ENCODE data around the gene ARID3A. TPM values are rescaled to one million over a fixed set of nuclear protein-coding genes. Genes with fewer than 3 reads are reported as not detected.

The ARID3A gene
- total RNA-seq, 2 donors from 2014 or later = 121 to 124 TPM

- TF ChIP-seq, protein P1, sequence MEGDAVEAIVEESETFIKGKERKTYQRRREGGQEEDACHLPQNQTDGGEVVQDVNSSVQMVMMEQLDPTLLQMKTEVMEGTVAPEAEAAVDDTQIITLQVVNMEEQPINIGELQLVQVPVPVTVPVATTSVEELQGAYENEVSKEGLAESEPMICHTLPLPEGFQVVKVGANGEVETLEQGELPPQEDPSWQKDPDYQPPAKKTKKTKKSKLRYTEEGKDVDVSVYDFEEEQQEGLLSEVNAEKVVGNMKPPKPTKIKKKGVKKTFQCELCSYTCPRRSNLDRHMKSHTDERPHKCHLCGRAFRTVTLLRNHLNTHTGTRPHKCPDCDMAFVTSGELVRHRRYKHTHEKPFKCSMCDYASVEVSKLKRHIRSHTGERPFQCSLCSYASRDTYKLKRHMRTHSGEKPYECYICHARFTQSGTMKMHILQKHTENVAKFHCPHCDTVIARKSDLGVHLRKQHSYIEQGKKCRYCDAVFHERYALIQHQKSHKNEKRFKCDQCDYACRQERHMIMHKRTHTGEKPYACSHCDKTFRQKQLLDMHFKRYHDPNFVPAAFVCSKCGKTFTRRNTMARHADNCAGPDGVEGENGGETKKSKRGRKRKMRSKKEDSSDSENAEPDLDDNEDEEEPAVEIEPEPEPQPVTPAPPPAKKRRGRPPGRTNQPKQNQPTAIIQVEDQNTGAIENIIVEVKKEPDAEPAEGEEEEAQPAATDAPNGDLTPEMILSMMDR (conservative IDR thresholded peaks at IDR 0.05) = no peak
- DNase-seq = no peak
- WGBS, 2 experiments (ENCODE audit: insufficient coverage in 1 of 2, insufficient read length in 1 of 2) = 87 to 91% methylated on average over 9 to 17 of the region's 17 CpGs
- Histone ChIP-seq H3K9me3 (ENCODE audit: control insufficient read depth, low read length) (no peaks in the 10 kb centered on the region), H3K4me3 (ENCODE audit: low read length) (peak overlapping the region; percentile 92), H3K4me1 (ENCODE audit: control insufficient read depth, insufficient read depth, low read length) (peaks cover 13% of the 10 kb centered on the region), H3K36me3 (ENCODE audit: control insufficient read depth, insufficient read depth, low read length) (peaks cover 8% of the 10 kb centered on the region), H3K9ac (ENCODE audit: extremely low read depth, low read length, poor library complexity, severe bottlenecking) (no peak overlapping the region), H3K27ac (ENCODE audit: low read depth, low read length) (no peak overlapping the region), H3K27me3 (ENCODE audit: control insufficient read depth, insufficient read depth, low read length, poor library complexity, severe bottlenecking) (no peaks in the 10 kb centered on the region)
- no peaks in the 10 kb centered on the region for H3K9me3 Mint-ChIP-seq
- no peaks in the 10 kb centered on the region for H3K36me3 Mint-ChIP-seq (ENCODE audit: low read depth)
- peaks cover 1% of the 10 kb centered on the region for H3K27me3 Mint-ChIP-seq (ENCODE audit: insufficient read depth)
- peak overlapping the region; percentile 89 for H3K4me3 Mint-ChIP-seq
- H3K27ac Mint-ChIP-seq = peak overlapping the region; percentile 35
- peaks cover 7% of the 10 kb centered on the region for H3K4me1 Mint-ChIP-seq
Observed at GRCh38 chr19:1018932-1019615, 93.2 kb downstream of the ARID3A start.

GRCh38 chr19:1019616-1019961 is 93.8 kb downstream of the ARID3A start:
- Histone ChIP-seq H3K27ac (ENCODE audit: low read depth, low read length) (no peak overlapping the region), H3K9me3 (ENCODE audit: control insufficient read depth, low read length) (no peaks in the 10 kb centered on the region), H3K9ac (ENCODE audit: extremely low read depth, low read length, poor library complexity, severe bottlenecking) (peak overlapping the region; percentile 93), H3K27me3 (ENCODE audit: control insufficient read depth, insufficient read depth, low read length, poor library complexity, severe bottlenecking) (no peaks in the 10 kb centered on the region), H3K36me3 (ENCODE audit: control insufficient read depth, insufficient read depth, low read length) (peaks cover 8% of the 10 kb centered on the region), H3K4me3 (ENCODE audit: low read length) (peak overlapping the region; percentile 92), H3K4me1 (ENCODE audit: control insufficient read depth, insufficient read depth, low read length) (peaks cover 13% of the 10 kb centered on the region)
- H3K27me3 Mint-ChIP-seq (ENCODE audit: insufficient read depth) = peaks cover 1% of the 10 kb centered on the region
- no peak for DNase-seq
- WGBS, 2 experiments (ENCODE audit: insufficient coverage in 1 of 2, insufficient read length in 1 of 2) = 86 to 89% methylated on average over 12 to 18 of the region's 18 CpGs
- no peaks in the 10 kb centered on the region for H3K36me3 Mint-ChIP-seq (ENCODE audit: low read depth)
- H3K4me3 Mint-ChIP-seq = peak overlapping the region; percentile 89
- H3K9me3 Mint-ChIP-seq = no peaks in the 10 kb centered on the region
- H3K27ac Mint-ChIP-seq = no peak overlapping the region
- peaks cover 7% of the 10 kb centered on the region for H3K4me1 Mint-ChIP-seq
- TF ChIP-seq, protein P1 (conservative IDR thresholded peaks at IDR 0.05) = no peak

DNA sequence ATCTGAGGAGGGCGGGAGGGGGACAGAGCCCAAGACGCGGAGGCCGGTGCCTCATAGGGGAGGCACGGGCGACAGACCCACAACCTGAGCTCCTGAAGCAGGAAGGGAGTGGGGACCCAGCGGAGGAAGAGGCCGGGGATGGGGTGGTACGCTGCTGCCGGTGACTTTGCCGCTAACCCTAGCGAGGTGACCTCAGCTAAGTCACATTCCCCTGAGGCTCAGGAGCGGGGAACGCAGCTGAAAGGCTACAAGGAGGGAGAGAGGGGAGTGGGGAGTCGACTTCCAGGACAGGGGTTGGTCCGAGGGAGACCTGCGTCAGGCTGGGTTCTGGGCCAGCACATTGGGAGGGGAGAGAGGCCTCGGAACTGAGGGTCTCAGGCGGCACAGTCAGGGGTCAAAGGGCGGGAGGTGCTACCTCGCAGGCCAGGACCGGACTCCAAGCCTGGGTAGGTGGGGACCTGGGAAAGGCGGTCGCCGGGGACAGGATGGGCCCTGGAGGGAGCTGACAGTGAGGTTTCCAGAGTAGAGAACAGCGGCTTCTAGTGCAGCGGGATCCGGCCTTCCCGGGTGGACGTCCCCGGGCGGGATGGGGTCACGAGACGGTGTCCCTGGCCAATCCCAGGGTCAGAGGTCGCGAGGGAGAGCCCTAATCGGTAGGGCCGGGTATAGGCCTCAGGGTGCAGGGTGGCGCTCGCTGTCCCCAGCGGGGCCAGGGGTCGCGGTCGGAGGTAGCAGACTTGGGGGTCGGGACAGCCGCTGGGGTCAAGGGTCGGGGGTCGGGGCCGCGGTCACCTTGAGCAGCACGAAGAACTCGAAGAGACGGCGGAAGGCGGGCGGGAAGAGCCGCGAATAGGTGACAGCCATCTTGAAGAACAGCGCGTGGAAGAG is 94.4 kb downstream of the ARID3A start:
- WGBS, 2 experiments (ENCODE audit: insufficient coverage in 1 of 2, insufficient read length in 1 of 2) = 6 to 12% methylated on average over 22 to 60 of the region's 60 CpGs
- Histone ChIP-seq H3K9me3 (ENCODE audit: control insufficient read depth, low read length) (no peaks in the 10 kb centered on the region), H3K9ac (ENCODE audit: extremely low read depth, low read length, poor library complexity, severe bottlenecking) (peak overlapping the region; percentile 93), H3K27ac (ENCODE audit: low read depth, low read length) (peak overlapping the region; percentile 99), H3K4me3 (ENCODE audit: low read length) (peak overlapping the region; percentile 92), H3K36me3 (ENCODE audit: control insufficient read depth, insufficient read depth, low read length) (peaks cover 8% of the 10 kb centered on the region), H3K27me3 (ENCODE audit: control insufficient read depth, insufficient read depth, low read length, poor library complexity, severe bottlenecking) (no peaks in the 10 kb centered on the region), H3K4me1 (ENCODE audit: control insufficient read depth, insufficient read depth, low read length) (peaks cover 13% of the 10 kb centered on the region)
- H3K36me3 Mint-ChIP-seq (ENCODE audit: low read depth) = no peaks in the 10 kb centered on the region
- H3K4me3 Mint-ChIP-seq = peak overlapping the region; percentile 89
- H3K9me3 Mint-ChIP-seq = no peaks in the 10 kb centered on the region
- TF ChIP-seq, protein P1 (conservative IDR thresholded peaks at IDR 0.05) = no peak
- DNase-seq = no peak
- H3K27ac Mint-ChIP-seq = peak overlapping the region; percentile 90
- H3K4me1 Mint-ChIP-seq = peaks cover 7% of the 10 kb centered on the region
- H3K27me3 Mint-ChIP-seq (ENCODE audit: insufficient read depth) = peaks cover 1% of the 10 kb centered on the region

All from endodermal cell (in vitro differentiated cells).